NCI-H510A treated with DMSO at 0.1 percent for 48 hours (cell line): ENCODE data around the gene CNOT6.
"Not testable (repeated sequence)": the region's sequence is repeated elsewhere in the genome, so short reads cannot be mapped to it uniquely, and the experiment has no call there.

Source experiments
- DNase-seq: peaks from one replicate; lab custom pipeline; 2025; lab: John Stamatoyannopoulos, UW

CNOT6 gene

GRCh38 chr5:180470966-180471582 is 23.1 kb upstream of the CNOT6 start:
- no peak for DNase-seq

GRCh38 chr5:180471866-180472265 is 22.3 kb upstream of the CNOT6 start:
- DNase-seq, result no peak

GRCh38 chr5:180472269-180472668 is 21.9 kb upstream of the CNOT6 start:
- DNase-seq, result no peak

- DNase-seq, result not testable (repeated sequence)
Observed at GRCh38 chr5:180473386-180473785, 20.8 kb upstream of the CNOT6 start.

- DNase-seq, result no peak
Observed at GRCh38 chr5:180474569-180474968, 19.6 kb upstream of the CNOT6 start.

GRCh38 chr5:180475969-180476524 is 18.1 kb upstream of the CNOT6 start:
- DNase-seq, result not testable (repeated sequence)

- no peak for DNase-seq
Observed at GRCh38 chr5:180484813-180485212, 9.4 kb upstream of the CNOT6 start.

GRCh38 chr5:180486636-180487149 is 7.5 kb upstream of the CNOT6 start:
- no peak for DNase-seq

GRCh38 chr5:180487556-180487955 is 6.6 kb upstream of the CNOT6 start:
- DNase-seq, result no peak

- DNase-seq, result no peak
Observed at GRCh38 chr5:180491496-180491895, 2.7 kb upstream of the CNOT6 start.

GRCh38 chr5:180492226-180492903 is 1.8 kb upstream of the CNOT6 start:
- no peak for DNase-seq

- DNase-seq, result peak; percentile 4
Observed at GRCh38 chr5:180494510-180495181, 467 bp downstream of the CNOT6 start.

- no peak for DNase-seq
Observed at GRCh38 chr5:180495292-180495691, 1.1 kb downstream of the CNOT6 start.

GRCh38 chr5:180495991-180496741 is 2.0 kb downstream of the CNOT6 start:
- no peak for DNase-seq

- DNase-seq, result not testable (repeated sequence)
Observed at GRCh38 chr5:180496806-180497205, 2.6 kb downstream of the CNOT6 start.

- not testable (repeated sequence) for DNase-seq
Observed at GRCh38 chr5:180497865-180498264, 3.7 kb downstream of the CNOT6 start.

GRCh38 chr5:180498378-180498777 is 4.2 kb downstream of the CNOT6 start:
- DNase-seq, result no peak

GRCh38 chr5:180499684-180500083 is 5.5 kb downstream of the CNOT6 start:
- DNase-seq, result no peak

- DNase-seq, result not testable (repeated sequence)
Observed at GRCh38 chr5:180500300-180500699, 6.1 kb downstream of the CNOT6 start.

GRCh38 chr5:180507661-180508060 is 13.5 kb downstream of the CNOT6 start:
- no peak for DNase-seq

GRCh38 chr5:180515294-180515693 is 21.1 kb downstream of the CNOT6 start:
- DNase-seq, result no peak

- not testable (repeated sequence) for DNase-seq
Observed at GRCh38 chr5:180515974-180516373, 21.8 kb downstream of the CNOT6 start.
